HepG2 (cell line): ENCODE data around the gene KLF7. TPM values are rescaled to one million over a fixed set of nuclear protein-coding genes. Genes with fewer than 3 reads are reported as not detected.
A peak's percentile ranks its signal among the peaks of the same experiment; 100 is the strongest.

Source experiments
- ATAC-seq: fragments of 200-7000 bp; cut with Tn5 transposase; 3 replicates; pipeline ENCODE4 v1.9.1; 2020; ENCODE audit warnings: mild to moderate bottlenecking, moderate library complexity
- BruUV-seq: library from RNA; stranded (reverse); fragments of 400-500 nt; replicated peaks from 2 replicates; lab custom pipeline; 2021; lab: Mats Ljungman, UMichigan
- CTCF ChIA-PET: fragments of 300-600 bp; formaldehyde crosslinking; extraction: SDS; loops from one replicate; lab custom pipeline; 2021; ENCODE audit warnings: low total read pairs, inconsistent platforms, low intra/inter-chr PET ratio; lab: Yijun Ruan, JAX
- POLR2A ChIA-PET: fragments of 350-600 bp; sonication (Branson Sonifier 250); formaldehyde crosslinking; loops from one replicate; lab custom pipeline; 2020; ENCODE audit warnings: antibody characterized with exemption, inconsistent platforms; lab: Yijun Ruan, JAX
- DNase-seq: peaks from one replicate; pipeline ENCODE4 v3.0.0-alpha.2; 2015; ENCODE audit warnings: low spot score
- FAIRE-seq: peaks from 3 replicates; lab custom pipeline; 2011; peaks lifted over from hg19 to GRCh38; lab: Jason Lieb, UNC
- H2AFZ ChIP-seq: one replicate; pipeline ENCODE4 v1.6.1; 2011; ENCODE audit warnings: low read length, inconsistent platforms
- H3K27ac ChIP-seq: fragments of 300-600 bp; 3 replicates; pipeline ENCODE4 v1.8.0; 2011; ENCODE audit warnings: mixed run types, mild to moderate bottlenecking, mixed read lengths, low read length, inconsistent platforms; ENCODE audit not compliant: insufficient read depth; ENCODE audit errors: extremely low read length
- H3K27me3 ChIP-seq, 2 experiments: fragments of 200-600 bp in 1 of 2; 2 replicates in 1 of 2; 3 replicates in 1 of 2; pipeline versions ENCODE4 v1.6.0 to v1.8.0; 2011; ENCODE audit warnings: low read length in 2 of 2, mild to moderate bottlenecking in 2 of 2, moderate library complexity in 2 of 2, inconsistent platforms in 1 of 2; ENCODE audit not compliant: insufficient read depth in 2 of 2, control insufficient read depth in 1 of 2
- H3K36me3 ChIP-seq, 2 experiments: fragments of 200-600 bp in 1 of 2; replicated peaks in 1 of 2; 2 replicates in 1 of 2; 3 replicates in 1 of 2; pipeline versions ENCODE4 v1.5.1 to v1.8.0; 2011; ENCODE audit warnings: low read length in 2 of 2, inconsistent platforms in 1 of 2; ENCODE audit not compliant: insufficient read depth in 2 of 2, control insufficient read depth in 1 of 2
- H3K4me1 ChIP-seq: 2 replicates; pipeline ENCODE4 v1.5.1; 2012; ENCODE audit warnings: low read length, inconsistent platforms; ENCODE audit not compliant: insufficient read depth
- H3K4me2 ChIP-seq: 2 replicates; pipeline ENCODE4 v1.6.0; 2011; ENCODE audit warnings: low read depth, low read length, inconsistent platforms
- H3K4me3 ChIP-seq, 3 experiments: fragments of 200-600 bp in 1 of 3; sonication (generic), shearing (Covaris generic) in 1 of 3; replicated peaks in 1 of 3; 2 replicates each; pipeline ENCODE4 v1.5.1; 2011 to 2016; ENCODE audit warnings: low read length in 3 of 3, inconsistent platforms in 2 of 3, low read depth in 2 of 3, mild to moderate bottlenecking in 2 of 3, control low read depth in 1 of 3, mixed read lengths in 1 of 3; ENCODE audit not compliant: insufficient read depth in 1 of 3
- H3K79me2 ChIP-seq: one replicate; pipeline ENCODE4 v1.6.1; 2011; ENCODE audit warnings: low read length, inconsistent platforms; ENCODE audit not compliant: insufficient read depth
- H3K9ac ChIP-seq: 2 replicates; pipeline ENCODE4 v1.6.0; 2011; ENCODE audit warnings: mild to moderate bottlenecking, low read depth, low read length, inconsistent platforms; ENCODE audit not compliant: insufficient read depth
- H3K9me3 ChIP-seq: 2 replicates; pipeline ENCODE4 v1.5.1; 2012; ENCODE audit warnings: mild to moderate bottlenecking, low read length
- H4K20me1 ChIP-seq: 2 replicates; pipeline ENCODE4 v1.6.0; 2011; ENCODE audit warnings: inconsistent platforms, mild to moderate bottlenecking, low read length, moderate library complexity; ENCODE audit not compliant: insufficient read depth
- RARA ChIP-seq: IDR thresholded peaks from 2 replicates; pipeline ENCODE4 v1.6.1; 2016; ENCODE audit warnings: missing genetic modification reagents, missing compliant biosample characterization
- SRF ChIP-seq: IDR thresholded peaks from 2 replicates; pipeline ENCODE4 v1.6.1; 2011; ENCODE audit warnings: mild to moderate bottlenecking, low read depth, low read length, moderate library complexity
- TERF1 ChIP-seq: sonication (generic); formaldehyde crosslinking; IDR thresholded peaks from 2 replicates; pipeline ENCODE4 v1.8.0; 2022; ENCODE audit warnings: mild to moderate bottlenecking, missing genetic modification reagents, moderate library complexity
- ZNF616 ChIP-seq: sonication (generic); formaldehyde crosslinking; IDR thresholded peaks from 2 replicates; pipeline ENCODE4 v1.5.0; 2020; ENCODE audit warnings: low read depth, mild to moderate bottlenecking, missing genetic modification reagents
- WGBS: methylation state at CpG from one replicate; pipeline ENCODE4 v1.1.6; 2017; ENCODE audit warnings: low lambda C conversion rate; 5-methylcytosine and 5-hydroxymethylcytosine counted together
- in situ Hi-C: cut with HindIII; loops from 2 replicates; pipeline ENCODE4 v1.10.0; 2017; ENCODE audit warnings: low pct_unique_long_range_greater_than_20kb; ENCODE audit not compliant: extremely low pct_ligation_motif_present
- intact Hi-C: fragments of 100-400 bp; cut with micrococcal nuclease; formaldehyde crosslinking; loops from one replicate; pipeline ENCODE4 v1.10.0; 2022; ENCODE audit not compliant: unreplicated experiment
- polyA plus RNA-seq, 8 experiments: library from polyadenylated mRNA; depleted of rRNA in 3 of 8; stranded (reverse) in 7 of 8; unstranded in 1 of 8; fragments of >200 nt; fragmentation: Illumina TruSeq in 4 of 8; extraction: Trizol in 4 of 8; gene quantifications; 2 replicates each; pipeline versions ENCODE4 v1.2.1 to v1.2.3, GENCODE V29; 2011 to 2016; ENCODE audit warnings: low read depth in 4 of 8, missing spikeins in 1 of 8, mixed read lengths in 1 of 8; ENCODE audit not compliant: insufficient read depth in 1 of 8
- total RNA-seq, 5 experiments: library from RNA; depleted of rRNA; stranded (reverse); fragments of >200 nt; fragmentation: Illumina TruSeq; extraction: Trizol; gene quantifications; 2 replicates each; pipeline ENCODE4 v1.2.3, GENCODE V29; 2016; ENCODE audit warnings: low read depth in 1 of 5

Gene KLF7
- total and polyA plus RNA-seq, 2 of the 13 experiments (the other 11 are each of a cell fraction or from before 2014, with no cell fraction given): 2.6 to 5.4 TPM

GRCh38 chr2:207156451-207157161 lies 9.1 kb downstream of the KLF7 start:
- ChIA-PET POLR2A (interaction anchor here (1.9 kb wide), 1 partner anchor 9 kb away, joined by 6 read pairs; the partner anchor contains the start of gene KLF7), CTCF (no interaction called here)
- H3K27ac ChIP-seq: no peak overlapping the region
- no peaks in the 10 kb centered on the region for H3K36me3 ChIP-seq
- H3K4me2 ChIP-seq: 0 out of 2 replicates have a peak overlapping the region, but pooled peaks have one; percentile 8
- peaks cover 5% of the 10 kb centered on the region for H3K79me2 ChIP-seq
- no TSS peak for BruUV-seq
- H4K20me1 ChIP-seq: 0 out of 2 replicates have a peak, but pooled peaks cover 2% of the 10 kb centered on the region
- peak; percentile 73 for ATAC-seq
- no peak overlapping the region for H2AFZ ChIP-seq
- FAIRE-seq: peak; percentile 52
- no peaks in the 10 kb centered on the region for H3K27me3 ChIP-seq
- intact Hi-C loops (no loop called here), in situ Hi-C loops (no loop called here)
- H3K4me1 ChIP-seq: peaks cover 12% of the 10 kb centered on the region
- no peaks in the 10 kb centered on the region for H3K9me3 ChIP-seq
- H3K4me3 ChIP-seq: no peak overlapping the region
- DNase-seq: peak; percentile 61
- H3K9ac ChIP-seq: no peak overlapping the region
- WGBS: 58% methylated on average over 5 of the region's 5 CpGs
- TF ChIP-seq RARA (CRISPR knock-in tag) (peak; percentile 39; the same call in 1 of the 2 replicates), SRF (peak; percentile 85), TERF1 (no peak), ZNF616 (CRISPR knock-in tag) (no peak)
